Raji (cell line): ENCODE data around the gene THAP5.

Experiments
- POLR2A ChIP-seq: IDR thresholded peaks from 2 replicates; pipeline ENCODE4 v1.6.1; 2011; ENCODE audit warnings: low read depth, low read length, control low read depth; ENCODE audit not compliant: insufficient read depth

The THAP5 gene

GRCh38 chr7:108592646-108593201, 23.2 kb upstream of the THAP5 start:
- no peak for TF ChIP-seq POLR2A

GRCh38 chr7:108590606-108591005, 21.1 kb upstream of the THAP5 start:
- TF ChIP-seq POLR2A: no peak

- TF ChIP-seq POLR2A: no peak
These were observed 20.4 kb upstream of the THAP5 start for GRCh38 chr7:108589874-108590273.

- no peak for TF ChIP-seq POLR2A
These were observed 19.7 kb upstream of the THAP5 start for GRCh38 chr7:108589199-108589598.

GRCh38 chr7:108586274-108586710, 16.8 kb upstream of the THAP5 start:
- no peak for TF ChIP-seq POLR2A

- no peak for TF ChIP-seq POLR2A
These were observed 16.3 kb upstream of the THAP5 start for GRCh38 chr7:108585843-108586242.

GRCh38 chr7:108584211-108584610, 14.7 kb upstream of the THAP5 start:
- TF ChIP-seq POLR2A: no peak

GRCh38 chr7:108581655-108582491, 12.4 kb upstream of the THAP5 start:
- TF ChIP-seq POLR2A: no peak

GRCh38 chr7:108580298-108580697, 10.8 kb upstream of the THAP5 start:
- no peak for TF ChIP-seq POLR2A

- TF ChIP-seq POLR2A: no peak
These were observed 9.4 kb upstream of the THAP5 start for GRCh38 chr7:108578937-108579336.

GRCh38 chr7:108576116-108576515, 6.6 kb upstream of the THAP5 start:
- no peak for TF ChIP-seq POLR2A

GRCh38 chr7:108575156-108575555, 5.7 kb upstream of the THAP5 start:
- no peak for TF ChIP-seq POLR2A

- TF ChIP-seq POLR2A: no peak
These were observed 3.0 kb upstream of the THAP5 start for GRCh38 chr7:108572480-108572879.

GRCh38 chr7:108570146-108570755, 745 bp upstream of the THAP5 start:
- no peak; the same call in 1 of the 2 replicates for TF ChIP-seq POLR2A

- no peak for TF ChIP-seq POLR2A
These were observed 615 bp downstream of the THAP5 start for GRCh38 chr7:108568801-108569380.

- no peak for TF ChIP-seq POLR2A
These were observed 3.5 kb downstream of the THAP5 start for GRCh38 chr7:108565987-108566386.
